Dedifferentiated amniotic fluid mesenchymal stem cell (primary cell): ENCODE results near the gene PTGDR2.

Experiments used
- DNase-seq: peaks from one replicate; pipeline ENCODE4 v3.0.0-alpha.2; 2016; ENCODE audit errors: extremely low spot score

PTGDR2 gene

DNA sequence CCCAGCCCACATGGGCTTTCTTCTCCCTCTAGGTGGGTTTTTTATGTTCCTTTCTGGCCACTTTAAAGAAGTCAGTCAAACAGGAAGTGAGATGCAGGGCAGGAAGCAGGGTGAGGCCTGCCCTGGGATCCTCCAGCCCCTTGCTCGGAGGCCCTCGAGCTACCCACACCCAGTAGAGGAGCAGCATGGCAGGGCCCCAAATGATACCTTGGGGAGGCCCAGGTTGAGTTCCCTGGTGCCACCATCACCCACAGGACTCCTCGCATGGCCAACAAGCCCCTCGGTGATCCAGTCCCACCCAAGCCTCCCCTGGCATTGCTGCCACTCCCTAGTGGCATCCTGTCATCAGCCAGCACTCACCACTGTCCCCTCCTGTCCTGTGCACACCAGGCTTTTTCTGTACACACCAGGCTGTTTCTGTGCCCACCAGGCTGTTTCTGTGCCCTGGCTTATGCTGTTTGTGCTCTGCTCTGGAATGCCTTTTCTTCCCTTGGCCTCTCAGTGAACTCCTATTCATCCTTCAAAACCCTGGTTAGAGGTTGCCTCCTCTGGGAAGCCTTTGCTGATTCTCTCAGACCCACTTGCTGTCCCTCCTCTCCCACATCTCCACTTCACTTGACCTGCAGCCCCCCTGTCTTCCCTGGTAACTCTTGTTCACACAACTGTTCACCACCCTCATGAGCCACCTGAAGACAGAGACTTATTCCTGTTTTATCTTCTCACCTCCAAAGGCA, 3.1 kb upstream of the PTGDR2 start:
- DNase-seq, result no peak

DNA sequence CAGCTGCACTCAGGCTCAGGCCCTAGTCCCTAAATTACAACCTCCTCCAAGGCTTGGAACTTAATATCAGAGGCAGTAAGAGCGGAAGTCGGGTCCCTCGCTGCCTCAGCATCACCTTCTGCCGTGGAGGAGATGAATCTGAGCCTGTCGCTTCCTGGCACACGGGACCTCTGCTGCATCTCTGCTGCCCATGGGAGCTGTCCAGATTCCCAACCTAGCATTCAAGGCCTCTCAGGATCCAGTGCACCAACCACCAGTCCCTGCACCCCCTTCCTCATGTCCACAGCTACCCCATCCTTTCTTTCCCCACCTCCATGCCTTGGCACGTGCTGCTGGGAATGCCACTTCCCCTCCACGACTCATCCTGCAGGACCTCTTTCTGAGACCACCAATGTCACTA, 2.5 kb upstream of the PTGDR2 start:
- DNase-seq, result no peak

DNA sequence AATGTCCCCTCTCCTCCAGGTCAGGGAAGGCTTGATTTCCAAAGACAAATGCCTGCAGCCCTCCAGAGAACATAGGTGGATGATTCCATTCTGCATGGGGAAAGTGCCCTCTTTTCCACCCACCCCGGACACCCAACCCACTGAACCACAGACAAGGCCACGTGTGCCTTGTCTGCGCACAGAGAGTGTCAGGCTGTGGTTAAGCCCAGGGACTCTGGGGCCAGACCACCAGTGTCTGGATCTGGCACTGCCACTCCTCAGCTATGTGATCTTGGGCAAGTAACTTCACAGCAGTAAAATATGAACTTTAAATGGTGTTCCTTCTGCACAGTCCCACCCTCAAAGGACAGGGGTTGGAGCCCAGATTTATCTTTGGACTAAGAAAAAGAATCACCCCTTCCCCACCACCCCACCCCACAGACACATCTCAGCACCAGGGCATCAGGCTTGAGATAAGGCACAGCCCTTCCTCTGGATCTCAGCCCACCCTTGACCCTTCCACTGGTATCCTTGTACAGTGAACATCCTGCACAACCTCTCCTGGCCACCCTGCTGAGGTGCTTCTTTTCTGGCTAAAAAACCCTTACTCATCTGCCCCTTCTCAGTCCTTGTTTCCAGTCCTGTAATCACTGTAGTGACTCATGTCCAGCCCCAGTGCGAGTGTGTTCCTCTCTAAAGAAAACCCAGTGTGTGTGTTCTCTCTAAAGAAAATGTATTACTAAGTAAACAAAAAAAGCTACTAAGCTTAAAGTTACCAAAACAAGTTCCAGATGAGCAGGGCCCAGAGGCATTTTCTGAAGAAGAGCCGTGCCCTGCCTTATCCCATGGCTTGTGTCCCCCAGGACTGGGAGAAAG, 1.9 kb upstream of the PTGDR2 start:
- DNase-seq, result no peak

DNA sequence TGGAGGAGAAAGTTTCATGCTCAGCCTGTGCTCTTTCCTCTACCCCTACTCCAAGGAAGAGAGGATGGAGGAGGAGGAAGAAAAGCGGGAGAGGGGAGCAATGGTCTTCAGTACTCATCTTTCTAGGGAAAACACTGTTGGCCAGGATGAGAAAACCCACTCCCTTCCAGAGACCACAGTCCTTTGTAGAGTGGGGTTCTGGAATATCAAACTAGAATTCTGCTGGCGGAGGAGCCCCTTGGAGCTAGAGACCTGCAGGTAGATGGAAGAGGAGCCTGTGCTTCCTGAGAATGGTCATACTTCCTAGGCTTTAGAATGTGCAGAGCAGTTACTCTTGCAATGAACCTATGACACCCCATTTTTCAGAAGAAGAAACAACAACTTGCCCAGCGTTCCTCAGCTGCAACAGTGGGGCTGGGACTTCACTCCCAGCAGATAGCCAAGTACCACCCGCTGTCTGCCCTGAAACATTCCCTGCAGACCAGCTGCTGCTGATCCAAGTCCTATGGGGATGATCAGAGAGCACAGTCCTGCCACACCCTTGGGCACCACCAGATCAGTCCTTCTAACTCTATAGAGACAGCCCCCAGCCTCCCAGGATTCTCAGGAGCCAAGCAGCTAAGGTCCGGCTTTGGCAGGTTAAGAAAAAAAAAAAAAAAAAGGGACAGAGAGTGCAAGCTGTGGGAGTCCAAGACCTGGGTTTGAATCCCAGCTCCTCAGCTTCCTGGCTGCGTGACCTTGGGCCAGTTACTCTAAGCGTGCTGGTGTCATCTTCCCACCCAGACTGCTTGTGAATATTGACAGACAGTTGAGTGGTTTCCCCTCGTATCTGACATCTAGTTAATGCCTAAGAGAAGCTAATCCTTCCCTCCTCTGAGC, 664 bp downstream of the PTGDR2 start:
- no peak for DNase-seq

DNA sequence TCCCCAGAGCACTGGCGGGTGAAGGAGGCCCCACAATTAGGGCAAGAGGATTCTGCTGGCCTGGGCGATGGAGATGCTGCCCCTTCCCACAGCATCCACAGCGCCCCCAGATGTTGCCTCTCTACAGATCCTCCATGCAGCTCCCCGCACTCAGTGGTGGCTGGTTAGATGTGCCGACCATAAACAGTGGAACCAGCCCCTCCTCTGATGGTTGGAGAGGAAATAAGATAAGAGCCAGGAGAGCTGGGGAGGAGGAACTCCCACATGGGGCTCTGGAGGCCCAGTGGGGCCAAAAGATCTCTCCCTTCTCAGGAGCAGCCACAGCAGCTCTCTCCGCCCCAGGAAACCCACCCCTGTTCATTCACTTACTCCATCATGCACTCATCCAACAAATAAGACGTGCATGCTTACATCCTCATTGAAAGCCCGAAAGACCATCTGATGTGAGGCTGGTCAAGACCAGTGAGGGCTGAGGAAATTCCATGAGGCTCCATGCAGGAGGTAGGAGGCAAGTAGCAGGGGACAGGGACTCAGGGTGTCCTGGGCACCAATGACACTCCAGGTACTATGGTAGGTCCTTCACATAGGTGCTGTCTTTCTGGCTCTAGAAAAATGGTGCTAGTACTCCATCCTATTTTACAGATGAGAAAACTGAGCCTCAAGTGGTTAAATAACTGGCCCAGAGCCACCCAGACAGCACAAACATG, 1.5 kb downstream of the PTGDR2 start:
- no peak for DNase-seq

DNA sequence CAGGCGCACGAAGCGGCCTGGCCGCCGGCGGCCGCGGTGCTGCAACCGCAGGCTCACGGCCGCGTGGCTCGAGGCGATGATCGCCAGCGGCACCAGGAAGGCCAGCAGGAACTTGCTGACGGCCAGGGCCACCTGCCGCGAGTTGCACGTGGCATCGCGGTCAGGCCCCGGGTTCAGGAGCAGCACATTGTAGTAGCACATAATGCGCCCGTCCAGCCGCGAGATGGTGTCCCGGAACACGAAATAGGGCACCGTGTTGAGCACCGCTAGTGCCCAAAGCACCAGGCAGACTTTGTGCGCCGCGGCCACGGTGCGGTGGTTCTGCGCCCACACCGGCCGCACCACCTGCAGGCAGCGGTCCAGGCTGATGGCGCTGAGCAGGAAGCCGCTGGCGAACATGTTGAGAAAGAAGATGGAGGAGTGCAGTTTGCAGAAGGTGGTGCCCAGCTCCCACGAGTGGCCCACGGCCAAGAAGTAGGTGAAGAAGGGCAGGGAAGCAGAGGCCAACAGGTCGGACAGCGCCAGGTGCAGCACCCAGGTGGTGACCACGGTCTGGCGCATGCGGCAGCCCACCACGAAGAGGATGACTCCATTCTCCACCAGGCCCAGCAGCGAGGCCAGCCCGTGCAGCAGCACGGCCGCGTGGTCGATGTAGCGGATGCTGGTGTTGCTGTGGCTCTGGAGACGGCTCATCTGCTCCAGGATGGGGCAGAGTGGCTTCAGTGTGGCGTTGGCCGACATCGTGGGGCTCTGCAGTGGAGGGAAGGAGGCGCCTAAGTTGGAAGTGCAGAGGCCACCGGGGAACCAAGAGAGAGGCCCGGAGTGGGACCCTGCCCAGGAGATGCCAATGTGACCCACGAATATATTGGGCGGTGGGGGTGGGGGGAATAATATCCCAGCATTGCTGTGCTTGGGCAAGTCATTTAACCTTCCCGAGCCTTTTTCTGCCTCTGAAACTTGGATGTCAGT, 2.5 kb downstream of the PTGDR2 start:
- no peak for DNase-seq

DNA sequence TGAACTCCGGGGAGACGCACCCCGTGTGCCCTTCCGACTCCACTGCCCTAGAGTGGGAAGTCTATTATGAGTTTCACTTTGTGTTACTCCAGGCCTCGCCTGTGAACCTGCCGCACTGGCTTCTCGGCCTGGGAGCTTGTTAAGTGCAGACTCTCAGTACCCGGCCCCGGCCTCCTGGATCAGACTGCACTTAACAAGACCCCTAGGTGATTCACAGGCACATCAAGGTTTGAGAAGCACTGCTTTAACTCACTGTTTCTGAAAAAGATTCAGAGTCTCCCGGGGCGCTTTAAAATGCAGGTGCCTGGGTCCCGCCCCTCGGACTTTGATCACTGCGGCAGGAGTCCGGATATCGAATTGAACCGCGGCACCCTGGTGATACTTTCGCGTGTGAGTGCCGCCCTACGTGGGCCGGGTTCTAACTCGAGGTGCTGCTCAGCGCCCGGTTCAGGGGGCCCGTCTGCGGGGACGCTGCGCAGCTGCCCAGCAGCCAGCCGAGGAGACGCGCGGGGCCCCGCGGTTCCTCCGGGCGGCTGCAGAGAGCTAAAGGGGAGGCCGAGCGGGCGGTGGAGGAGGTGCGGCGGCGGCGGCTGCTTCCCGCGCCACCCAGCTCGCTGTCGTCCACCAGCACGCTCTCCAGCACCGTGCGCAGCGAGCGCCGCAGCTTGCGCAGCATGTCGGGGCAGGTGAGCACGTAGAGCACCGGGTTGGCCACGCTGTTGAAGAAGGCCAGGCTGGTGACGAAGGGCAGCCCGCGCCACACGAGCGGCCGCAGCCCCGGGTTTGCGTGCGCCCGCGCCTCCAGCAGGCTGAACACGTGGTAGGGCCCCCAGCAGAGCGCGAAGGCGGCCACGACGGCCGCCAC, 3.4 kb downstream of the PTGDR2 start:
- no peak for DNase-seq

DNA sequence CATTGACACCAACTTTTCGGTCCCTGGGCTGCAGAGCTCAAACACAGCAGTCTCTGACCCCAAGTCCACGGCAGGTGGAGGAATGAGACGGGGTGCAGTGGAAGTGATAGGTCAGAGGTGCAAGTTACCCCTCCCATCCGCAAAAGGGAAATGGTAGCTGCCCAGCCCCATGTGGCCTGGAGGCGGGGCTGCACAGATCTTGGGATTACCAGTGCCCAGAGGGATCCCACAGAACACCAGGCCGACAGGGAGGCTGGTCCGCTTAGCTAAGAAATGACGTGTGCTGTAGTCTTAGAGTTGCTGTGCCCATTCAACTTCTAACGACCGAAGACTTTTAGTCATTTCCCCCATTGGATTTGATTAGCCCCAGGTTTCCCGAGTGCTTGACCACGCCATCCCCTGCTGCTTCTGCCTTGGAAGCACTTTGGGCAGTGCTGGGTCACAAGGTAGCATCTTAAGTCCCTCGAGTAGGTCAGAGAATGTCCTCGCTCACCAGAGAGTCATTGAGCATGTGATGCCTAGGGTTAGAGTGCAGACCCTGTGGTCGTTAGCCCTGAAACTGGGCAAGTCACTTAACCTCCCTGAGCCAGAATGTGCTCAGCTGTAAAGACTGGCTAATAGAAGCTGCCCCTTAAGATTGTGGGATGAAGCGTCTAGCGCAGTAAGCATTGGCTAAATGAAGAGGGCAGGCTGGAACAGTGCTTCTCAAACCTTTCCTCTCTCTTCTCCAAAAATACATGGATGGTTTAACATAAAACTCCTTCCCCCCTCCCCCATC, 4.2 kb downstream of the PTGDR2 start:
- DNase-seq, result no peak

DNA sequence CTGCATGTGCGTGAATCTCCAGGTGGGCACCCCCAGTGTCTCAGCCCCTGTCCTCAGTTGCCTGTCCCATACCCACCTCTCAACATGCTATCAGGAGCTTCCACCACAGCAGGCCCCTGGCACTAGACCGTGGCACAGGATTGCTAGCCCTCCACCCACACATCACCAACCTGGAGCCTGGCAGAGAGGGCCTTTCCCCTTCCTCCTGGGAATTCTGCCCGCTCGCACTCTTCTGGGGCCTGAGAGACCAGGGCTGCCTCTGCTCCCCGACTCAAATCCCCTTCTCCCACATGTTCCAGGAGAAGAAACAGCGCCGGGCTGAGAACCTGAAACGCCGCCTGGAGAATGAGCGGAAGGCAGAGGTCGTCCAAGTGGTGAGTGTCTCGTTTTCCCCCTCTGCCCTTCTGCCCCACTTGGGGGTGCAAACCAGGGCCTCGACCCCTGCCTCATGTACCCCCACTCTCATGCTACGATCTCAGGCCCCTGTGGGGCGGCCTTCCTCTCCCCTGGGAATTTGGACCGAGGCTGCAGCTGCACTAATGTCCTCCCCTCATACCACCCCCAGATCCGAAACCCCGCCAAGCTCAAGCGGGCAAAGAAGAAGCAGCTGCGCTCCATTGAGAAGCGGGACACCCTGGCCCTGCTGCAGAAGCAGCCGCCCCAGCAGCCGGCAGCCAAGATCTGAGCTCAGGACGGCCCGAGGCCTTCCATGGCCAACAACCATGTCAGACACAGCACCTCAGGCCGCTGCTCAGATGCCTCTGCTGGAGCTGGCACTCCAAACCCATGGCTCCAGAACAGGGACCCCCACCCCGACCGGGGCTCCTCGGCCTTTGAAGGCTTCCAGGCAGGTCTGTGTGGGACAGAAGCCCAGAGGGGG, 5.9 kb downstream of the PTGDR2 start:
- DNase-seq, result no peak

DNA sequence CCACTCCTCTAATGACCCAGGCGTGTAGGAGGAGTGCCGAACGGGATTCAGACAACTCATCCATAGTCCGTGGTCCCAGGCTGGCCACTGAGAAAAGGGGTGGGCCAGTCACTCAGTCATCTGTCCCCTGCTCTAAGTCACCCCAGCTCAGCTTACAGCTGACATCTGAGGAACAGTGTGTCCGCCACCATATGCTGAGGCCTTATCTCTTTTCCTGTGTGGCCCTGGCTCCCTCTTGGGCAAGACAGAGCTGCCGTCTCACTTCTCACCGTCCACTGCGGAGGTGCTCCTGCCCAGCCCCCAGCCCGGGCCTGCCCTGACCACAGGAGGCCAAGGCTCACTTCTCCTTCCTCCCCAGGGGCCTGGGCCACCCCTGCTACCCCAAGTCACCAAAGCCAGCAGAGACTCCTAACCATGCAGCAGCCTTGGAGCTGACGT, 7.0 kb downstream of the PTGDR2 start:
- DNase-seq, result no peak

DNA sequence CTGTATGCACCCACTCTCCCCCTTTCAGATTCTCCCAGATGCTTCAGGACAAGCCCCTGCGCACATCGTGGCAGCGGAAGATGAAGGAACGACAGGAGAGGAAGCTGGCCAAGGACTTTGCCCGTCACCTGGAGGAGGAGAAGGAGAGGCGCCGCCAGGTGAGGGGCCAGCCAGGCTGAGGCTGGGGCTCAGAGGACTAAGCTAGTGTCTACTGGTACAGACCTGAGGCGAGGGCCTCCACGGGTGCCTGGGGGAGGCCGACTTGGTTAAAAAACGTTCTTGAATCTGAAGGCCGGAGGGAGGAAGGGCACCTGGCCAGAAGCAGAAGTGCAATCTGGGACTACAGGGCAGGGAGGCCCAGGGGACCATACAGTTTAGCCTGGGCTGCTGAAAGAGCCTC, 7.9 kb downstream of the PTGDR2 start:
- DNase-seq, result no peak

DNA sequence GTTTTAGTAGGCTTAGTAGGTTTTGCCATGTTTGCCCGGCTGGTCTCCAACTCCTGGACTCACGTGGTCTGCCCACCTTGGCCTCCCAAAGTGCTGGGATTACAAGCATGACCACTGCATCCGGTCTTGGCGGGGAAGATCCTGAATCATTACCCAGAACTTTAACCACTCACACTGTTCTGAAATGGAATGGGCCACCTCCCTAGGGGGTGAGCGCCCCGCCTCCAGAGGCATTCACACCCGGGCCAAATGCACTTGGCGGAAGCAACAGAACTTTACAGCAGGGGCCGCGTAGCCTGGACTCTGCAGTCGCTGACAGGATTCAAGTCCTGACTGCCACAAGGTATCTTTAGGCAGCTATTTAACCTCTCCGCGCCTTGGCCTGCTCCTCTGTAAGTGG, 8.5 kb downstream of the PTGDR2 start:
- DNase-seq, result no peak

DNA sequence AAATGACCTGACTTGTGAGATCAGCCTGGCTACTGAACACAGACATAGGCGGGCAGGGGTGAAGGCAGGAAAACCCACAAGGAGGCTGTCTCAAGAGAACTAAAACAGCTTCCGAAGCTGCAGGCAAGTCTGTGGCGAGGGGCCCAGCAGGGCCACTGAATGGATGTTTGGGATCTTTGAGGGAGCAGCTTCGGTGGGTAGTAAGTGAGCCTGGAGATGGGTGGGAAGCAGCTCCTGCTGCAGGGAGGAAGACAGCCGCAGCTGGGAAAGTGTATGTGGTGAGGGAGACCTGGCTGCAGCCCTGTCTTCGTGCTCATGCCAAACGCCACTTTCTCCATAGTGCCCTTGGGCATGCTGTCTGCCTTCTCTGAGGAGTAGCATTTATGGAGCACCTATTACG, 10.4 kb downstream of the PTGDR2 start:
- no peak for DNase-seq

DNA sequence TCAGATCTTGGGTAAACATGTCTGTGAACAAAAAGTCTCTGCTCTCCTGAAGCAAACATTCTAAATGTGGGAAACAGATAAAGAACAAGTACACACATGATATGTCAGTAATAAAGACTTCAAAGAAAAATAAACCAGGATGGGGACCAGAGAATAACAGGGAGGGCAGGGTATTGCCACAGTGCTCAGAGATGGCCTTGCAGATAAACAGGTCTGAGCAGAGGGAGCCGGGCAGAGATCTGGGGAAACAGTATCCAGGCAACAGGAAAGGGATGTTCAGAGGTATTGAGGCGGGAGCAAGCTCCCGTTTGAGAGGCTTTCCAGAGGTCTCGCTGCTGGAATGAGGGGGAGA, 10.9 kb downstream of the PTGDR2 start:
- DNase-seq, result no peak

DNA sequence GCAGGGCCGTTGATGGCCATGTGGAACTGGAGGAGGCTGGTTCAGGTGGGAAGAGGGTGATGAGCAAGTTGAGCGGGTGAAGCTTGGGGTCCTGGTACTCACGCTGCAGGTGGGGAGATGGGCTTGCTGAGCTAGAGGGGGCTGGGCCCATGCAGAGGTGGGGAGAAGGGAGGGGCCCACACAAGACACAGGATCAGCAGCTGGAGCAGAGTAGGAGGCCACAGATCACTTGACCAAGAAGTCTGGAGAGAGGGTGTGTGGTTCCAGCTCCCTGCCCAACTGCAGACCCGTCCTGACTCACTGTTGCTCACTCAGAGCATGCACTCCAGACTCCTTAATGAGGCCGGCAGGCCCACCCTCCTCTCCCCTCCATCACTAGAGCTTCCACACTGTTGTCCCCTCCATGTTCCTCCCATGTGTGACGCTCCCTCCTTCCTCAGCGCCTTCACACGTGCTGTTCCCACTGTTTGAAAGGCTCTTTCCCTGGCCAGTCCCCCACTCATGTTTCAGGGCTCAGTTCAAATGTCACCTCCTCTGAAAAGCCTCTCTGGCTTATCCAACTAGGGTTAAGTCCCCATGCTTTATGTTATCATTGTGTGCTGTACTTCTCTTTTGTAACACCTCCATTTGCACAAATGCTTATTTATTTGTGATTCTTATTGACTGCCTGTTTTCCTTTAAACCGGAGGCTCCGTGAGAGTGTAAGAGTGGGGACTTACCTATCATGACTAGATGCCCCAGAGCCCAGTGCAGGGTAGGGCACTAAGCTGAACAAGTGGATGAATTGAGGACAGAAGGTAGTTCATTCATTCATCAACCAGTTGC, 11.5 kb downstream of the PTGDR2 start:
- no peak for DNase-seq

DNA sequence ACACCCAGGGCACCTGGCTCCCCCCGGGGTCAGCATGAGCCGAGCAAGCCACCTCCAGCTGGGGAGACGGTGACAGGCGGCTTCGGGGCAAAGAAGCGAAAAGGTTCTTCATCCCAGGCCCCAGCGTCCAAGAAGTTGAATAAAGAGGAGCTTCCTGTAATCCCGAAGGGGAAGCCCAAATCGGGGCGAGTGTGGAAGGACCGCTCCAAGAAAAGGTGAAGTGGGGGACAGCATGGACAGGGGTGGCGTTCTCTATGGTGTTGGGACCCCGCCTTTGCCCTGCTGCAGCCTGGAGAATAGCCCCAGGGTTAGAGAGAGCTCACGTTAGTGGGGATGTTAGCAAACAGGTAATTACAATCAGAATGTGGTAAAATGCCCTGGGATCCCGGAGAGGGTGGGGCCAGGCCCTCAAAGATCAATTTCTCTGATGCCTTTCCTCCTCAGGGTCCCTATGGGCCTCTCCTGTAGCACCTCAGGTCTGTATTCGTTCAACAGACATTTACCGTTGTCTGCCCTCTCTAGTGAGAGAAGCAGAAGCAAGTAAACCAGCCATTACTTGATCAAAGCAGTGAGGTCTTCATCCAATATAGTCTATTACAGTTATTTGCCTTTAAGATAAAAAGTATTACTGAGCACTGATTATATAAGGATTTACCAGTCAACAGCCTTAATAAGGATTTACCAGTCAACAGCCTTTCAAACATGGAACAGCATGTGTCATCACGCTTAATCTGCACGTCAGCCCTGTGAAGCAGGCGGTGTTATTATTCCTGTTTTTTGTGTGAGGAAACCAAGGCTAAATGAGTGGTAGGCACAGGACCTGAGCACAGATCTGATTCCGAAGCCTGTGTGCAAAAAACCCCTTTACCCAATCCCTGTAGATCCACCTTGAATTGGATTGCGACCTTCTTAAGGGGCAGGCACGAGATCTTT, 12.8 kb downstream of the PTGDR2 start:
- no peak for DNase-seq
